Ovary (tissue), 3 donors: ENCODE measurements around the gene FREM2.

Source experiments
- CTCF ChIP-seq, 3 donors: fragments of 450-650 bp in 2 of 3; fragments of 200-600 bp in 1 of 3; IDR thresholded peaks; one replicate each; pipeline versions ENCODE4 v1.5.1 to v1.8.0; 2016 to 2022; ENCODE audit warnings: antibody characterized with exemption in 3 of 3, mild to moderate bottlenecking in 1 of 3
- POLR2A ChIP-seq: fragments of 450-650 bp; IDR thresholded peaks from one replicate; pipeline ENCODE4 v1.6.1; 2017; ENCODE audit warnings: antibody characterized with exemption, mild to moderate bottlenecking, moderate library complexity
- donor health status: DM: no; HTN: no; CAD: no.

- no peak for TF ChIP-seq CTCF (IDR thresholded peaks at IDR 0.05)
- no peak for TF ChIP-seq POLR2A
Measured at GRCh38 chr13:38730332-38730731, 43.5 kb downstream of the FREM2 start.
